Prostate gland (tissue), 2 donors: ENCODE data around the gene CYTH2. TPM values are rescaled to one million over a fixed set of nuclear protein-coding genes. Genes with fewer than 3 reads are reported as not detected.

Experiments
- DNase-seq: peaks from one replicate; pipeline ENCODE4 v3.0.0-alpha.2; 2019; ENCODE audit warnings: low spot score
- H3K27ac ChIP-seq, 2 donors: fragments of 200-600 bp; sonication (generic); 2 replicates each; pipeline ENCODE4 v1.5.1; 2017 to 2019
- H3K27me3 ChIP-seq: fragments of 200-600 bp; sonication (generic); replicated peaks from 2 replicates; pipeline ENCODE4 v1.5.1; 2019; ENCODE audit not compliant: insufficient read depth
- H3K36me3 ChIP-seq, 2 donors: fragments of 200-600 bp; sonication (generic); 1 replicate in 1 of 2; 2 replicates in 1 of 2; pipeline versions ENCODE4 v1.5.1 to v1.8.1; 2017 to 2019
- H3K4me1 ChIP-seq: fragments of 200-600 bp; sonication (generic); replicated peaks from 2 replicates; pipeline ENCODE4 v1.5.1; 2019
- H3K4me3 ChIP-seq, 2 donors: fragments of 200-600 bp; sonication (generic); 2 replicates each; pipeline ENCODE4 v1.5.1; 2017 to 2019
- H3K9me3 ChIP-seq: fragments of 200-600 bp; sonication (generic); 2 replicates; pipeline ENCODE4 v1.5.1; 2017
- POLR2A ChIP-seq: fragments of 450-650 bp; IDR thresholded peaks from one replicate; pipeline ENCODE4 v1.6.1; 2016; ENCODE audit warnings: antibody characterized with exemption, mild to moderate bottlenecking
- POLR2AphosphoS5 ChIP-seq: sonication (generic); formaldehyde crosslinking; IDR thresholded peaks from one replicate; pipeline ENCODE4 v1.6.1; 2017; ENCODE audit warnings: antibody characterized with exemption
- WGBS: methylation state at CpG from one replicate; pipeline ENCODE4 v1.1.5; 2018; 5-methylcytosine and 5-hydroxymethylcytosine counted together
- intact Hi-C: fragments of 100-400 bp; cut with DNase I; formaldehyde crosslinking; loops from one replicate; pipeline ENCODE4 v1.14.2; 2022
- total RNA-seq, 2 donors: library from RNA; depleted of rRNA; stranded (reverse); fragments of >200 nt; gene quantifications; one replicate each; pipeline ENCODE4 v1.1.0, GENCODE V29; 2016
- TF ChIP-seq, protein P1 (sequence below), 4 experiments: fragments of 200-600 bp in 2 of 4; fragments of 450-650 bp in 2 of 4; sonication (generic) in 2 of 4; IDR thresholded peaks; 1 replicate in 3 of 4; 2 replicates in 1 of 4; pipeline ENCODE4 v1.5.1; 2016 to 2019; ENCODE audit warnings: antibody characterized with exemption in 4 of 4, mild to moderate bottlenecking in 2 of 4, moderate library complexity in 2 of 4

The CYTH2 gene
- total RNA-seq, 2 donors from 2014 or later, result 50.6 to 97.1 TPM

DNA sequence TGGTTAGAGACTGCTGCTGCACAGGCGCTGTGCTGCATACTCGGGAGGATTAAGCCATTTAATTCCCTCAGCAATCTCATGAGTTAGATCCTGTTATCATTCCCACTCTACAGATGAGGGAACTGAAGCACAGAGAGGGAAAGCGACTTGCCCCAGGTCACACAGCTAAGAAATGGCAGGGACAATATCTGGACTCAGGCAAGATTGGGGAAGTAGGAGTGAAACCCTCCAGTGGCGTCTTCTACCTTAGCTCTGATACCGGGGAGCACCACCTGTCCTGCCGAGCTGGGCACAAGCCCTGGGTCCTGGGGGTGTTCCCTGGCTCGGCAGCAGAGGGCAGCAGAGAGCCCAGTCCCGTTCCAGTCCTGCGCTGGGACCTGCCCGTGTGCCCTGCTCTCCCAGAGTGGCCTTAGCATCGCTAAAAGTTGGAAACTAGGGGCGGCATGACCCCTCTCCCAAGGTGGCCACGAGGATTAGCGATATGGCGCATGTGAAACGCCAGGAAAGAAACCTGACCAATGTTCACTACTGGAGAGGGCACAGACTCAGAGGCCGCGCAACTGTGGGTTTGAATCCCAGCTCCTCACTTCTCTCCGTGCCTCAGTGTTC is 20.5 kb downstream of the CYTH2 start:
- Histone ChIP-seq H3K36me3 (no peaks in the 10 kb centered on the region), H3K27ac (no peak overlapping the region), H3K4me1 (peaks cover 5% of the 10 kb centered on the region), H3K4me3 (no peak overlapping the region), H3K27me3 (no peaks in the 10 kb centered on the region), H3K9me3 (no peaks in the 10 kb centered on the region)
- intact Hi-C loops, result loop anchor here (2.0 kb wide), 1 partner anchor 95 kb away; no protein-coding TSS in a partner anchor
- TF ChIP-seq, protein P1, sequence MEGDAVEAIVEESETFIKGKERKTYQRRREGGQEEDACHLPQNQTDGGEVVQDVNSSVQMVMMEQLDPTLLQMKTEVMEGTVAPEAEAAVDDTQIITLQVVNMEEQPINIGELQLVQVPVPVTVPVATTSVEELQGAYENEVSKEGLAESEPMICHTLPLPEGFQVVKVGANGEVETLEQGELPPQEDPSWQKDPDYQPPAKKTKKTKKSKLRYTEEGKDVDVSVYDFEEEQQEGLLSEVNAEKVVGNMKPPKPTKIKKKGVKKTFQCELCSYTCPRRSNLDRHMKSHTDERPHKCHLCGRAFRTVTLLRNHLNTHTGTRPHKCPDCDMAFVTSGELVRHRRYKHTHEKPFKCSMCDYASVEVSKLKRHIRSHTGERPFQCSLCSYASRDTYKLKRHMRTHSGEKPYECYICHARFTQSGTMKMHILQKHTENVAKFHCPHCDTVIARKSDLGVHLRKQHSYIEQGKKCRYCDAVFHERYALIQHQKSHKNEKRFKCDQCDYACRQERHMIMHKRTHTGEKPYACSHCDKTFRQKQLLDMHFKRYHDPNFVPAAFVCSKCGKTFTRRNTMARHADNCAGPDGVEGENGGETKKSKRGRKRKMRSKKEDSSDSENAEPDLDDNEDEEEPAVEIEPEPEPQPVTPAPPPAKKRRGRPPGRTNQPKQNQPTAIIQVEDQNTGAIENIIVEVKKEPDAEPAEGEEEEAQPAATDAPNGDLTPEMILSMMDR (IDR thresholded peaks at IDR 0.05), result peak; percentile 77 to 96 (median 88)
- no peak for TF ChIP-seq POLR2AphosphoS5
- 35% methylated on average over 19 of the region's 19 CpGs for WGBS
- peak; percentile 61 for DNase-seq

DNA sequence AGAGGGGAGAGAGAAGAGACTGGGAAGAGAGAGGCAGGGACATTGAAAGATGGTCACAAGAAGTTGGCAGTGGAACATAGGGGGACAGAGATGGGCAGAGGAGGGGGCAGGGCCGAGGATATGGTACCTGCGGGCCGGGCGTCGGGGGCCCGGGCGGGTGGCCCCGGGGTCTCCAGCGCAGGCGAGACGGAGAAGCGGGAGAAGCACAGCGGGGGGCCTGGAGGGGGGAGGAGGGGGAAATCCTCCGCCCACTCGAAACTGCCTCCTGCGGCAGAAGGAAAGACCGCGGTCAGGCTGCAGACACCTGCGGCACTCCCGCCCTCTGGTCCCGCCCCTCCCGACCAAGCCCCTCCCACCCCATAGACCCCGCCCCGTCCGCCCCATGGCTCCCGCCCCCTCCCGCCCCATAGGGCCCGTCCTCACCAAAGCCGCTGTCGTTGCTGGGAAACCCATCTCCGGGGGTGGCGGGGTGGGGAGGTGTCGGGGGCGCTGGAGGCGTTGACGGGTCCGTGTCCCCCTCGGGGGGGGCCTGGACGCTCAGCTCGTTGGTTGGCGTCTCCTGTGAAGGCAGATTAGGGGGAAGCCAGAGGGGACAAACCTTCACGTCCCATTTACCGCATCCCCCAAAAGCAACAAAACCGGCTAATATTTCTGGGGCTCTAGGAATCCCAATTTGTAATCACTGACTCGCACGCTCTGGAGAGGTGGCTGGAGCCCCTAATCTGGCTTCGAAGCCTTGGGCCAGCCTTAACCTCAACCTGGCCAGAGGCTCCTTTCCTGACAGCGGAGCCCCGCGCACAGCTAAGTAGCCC is 22.0 kb downstream of the CYTH2 start:
- intact Hi-C loops, result loop anchor here (2.0 kb wide), 1 partner anchor 94 kb away; no protein-coding TSS in a partner anchor
- Histone ChIP-seq H3K27ac (peak overlapping the region in 1 of 2 donors; percentile 27), H3K4me1 (peaks cover 5% of the 10 kb centered on the region), H3K9me3 (no peaks in the 10 kb centered on the region), H3K4me3 (no peak overlapping the region), H3K36me3 (no peaks in the 10 kb centered on the region), H3K27me3 (no peaks in the 10 kb centered on the region)
- DNase-seq, result no peak
- TF ChIP-seq POLR2A (no peak), POLR2AphosphoS5 (no peak)
- TF ChIP-seq, protein P1 (IDR thresholded peaks at IDR 0.05), result no peak
- WGBS, result 13% methylated on average over 48 of the region's 50 CpGs

DNA sequence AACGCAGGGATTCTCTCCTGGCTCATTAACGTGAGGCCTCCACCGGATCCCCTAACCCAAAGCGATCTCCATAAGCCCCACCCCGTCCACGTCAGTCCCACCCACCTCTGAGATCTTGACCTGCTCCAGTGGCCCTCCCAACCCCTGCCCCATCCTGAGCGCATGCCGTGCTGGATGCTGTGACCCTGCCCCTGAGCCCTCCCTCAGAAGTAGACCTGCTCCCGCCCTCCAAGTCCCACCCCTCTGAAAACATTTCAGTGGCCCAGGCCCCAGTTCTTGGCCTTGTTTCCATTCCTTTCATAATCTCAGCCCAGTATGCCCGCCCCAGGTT is 22.6 kb downstream of the CYTH2 start:
- intact Hi-C loops, result loop anchor here (2.0 kb wide), 1 partner anchor 93 kb away; no protein-coding TSS in a partner anchor
- Histone ChIP-seq H3K9me3 (no peaks in the 10 kb centered on the region), H3K4me3 (no peak overlapping the region), H3K4me1 (peaks cover 5% of the 10 kb centered on the region), H3K36me3 (no peaks in the 10 kb centered on the region), H3K27me3 (no peaks in the 10 kb centered on the region), H3K27ac (peak overlapping the region in 1 of 2 donors; percentile 27)
- 41% methylated on average over 10 of the region's 10 CpGs for WGBS
- TF ChIP-seq, protein P1 (IDR thresholded peaks at IDR 0.05), result no peak
- TF ChIP-seq POLR2A (no peak), POLR2AphosphoS5 (no peak)
- DNase-seq, result no peak

DNA sequence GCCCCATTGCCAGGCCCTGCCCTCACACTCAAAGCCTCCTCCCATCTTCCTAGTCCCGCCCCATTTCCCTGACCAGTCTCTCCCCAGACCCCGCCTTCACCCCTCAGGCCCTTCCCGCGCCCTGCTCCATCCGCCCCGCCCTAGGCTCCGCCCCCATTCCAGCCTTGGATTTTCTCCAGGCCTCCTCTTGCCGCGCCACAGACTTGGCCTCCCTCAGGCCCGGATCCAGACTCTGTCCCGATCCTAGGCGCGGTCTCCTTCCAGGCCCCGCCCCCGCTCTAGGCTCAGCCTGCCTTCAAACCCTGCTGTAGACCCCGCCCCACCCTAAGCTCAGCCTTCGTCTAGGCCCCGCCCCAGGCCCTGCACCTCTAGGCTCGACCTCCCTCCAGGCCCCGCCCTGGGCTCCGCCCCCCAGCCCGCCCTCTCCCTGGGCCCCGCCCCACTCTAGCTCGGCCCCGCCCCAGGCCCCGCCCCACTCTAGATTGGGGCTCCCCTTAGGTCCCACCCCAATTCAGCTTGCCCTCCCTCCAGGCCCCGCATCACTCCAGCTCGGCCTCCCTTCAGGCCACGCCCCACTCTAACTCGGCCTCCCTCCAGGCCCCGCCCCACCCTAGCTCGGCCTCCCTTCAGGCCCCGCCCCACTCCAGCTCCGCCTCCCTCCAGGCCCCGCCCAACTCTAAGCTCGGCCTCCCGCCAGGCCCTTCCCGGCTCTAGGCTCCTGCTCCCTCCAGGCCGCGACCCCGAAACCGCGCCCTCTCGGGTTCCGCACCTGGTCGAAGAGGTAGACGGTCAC is 24.0 kb downstream of the CYTH2 start:
- no peaks in the 10 kb centered on the region for H3K36me3 ChIP-seq
- TF ChIP-seq POLR2AphosphoS5, result peak; percentile 78
- TF ChIP-seq, protein P1 (IDR thresholded peaks at IDR 0.05), result no peak
- peak; percentile 90 for TF ChIP-seq POLR2A
- intact Hi-C loops, result no loop called here

More for the DNA sequence above, 24.0 kb downstream of the CYTH2 start:
- DNase-seq, result peak; percentile 96
- Histone ChIP-seq H3K4me3 (peak overlapping the region; percentile 44 to 46), H3K4me1 (peaks cover 3% of the 10 kb centered on the region), H3K27ac (peak overlapping the region; percentile 71 to 73), H3K9me3 (no peaks in the 10 kb centered on the region), H3K27me3 (no peaks in the 10 kb centered on the region)
- WGBS, result 3% methylated on average over 47 of the region's 47 CpGs
